ENCODE results near the gene FOSL1. TPM values are rescaled to one million over a fixed set of nuclear protein-coding genes. Genes with fewer than 3 reads are reported as not detected.

Gene FOSL1
- total and polyA plus RNA-seq, 2 of the 13 experiments (the other 11 are each of a cell fraction or from before 2014, with no cell fraction given) = 4.0 to 4.1 TPM

DNA sequence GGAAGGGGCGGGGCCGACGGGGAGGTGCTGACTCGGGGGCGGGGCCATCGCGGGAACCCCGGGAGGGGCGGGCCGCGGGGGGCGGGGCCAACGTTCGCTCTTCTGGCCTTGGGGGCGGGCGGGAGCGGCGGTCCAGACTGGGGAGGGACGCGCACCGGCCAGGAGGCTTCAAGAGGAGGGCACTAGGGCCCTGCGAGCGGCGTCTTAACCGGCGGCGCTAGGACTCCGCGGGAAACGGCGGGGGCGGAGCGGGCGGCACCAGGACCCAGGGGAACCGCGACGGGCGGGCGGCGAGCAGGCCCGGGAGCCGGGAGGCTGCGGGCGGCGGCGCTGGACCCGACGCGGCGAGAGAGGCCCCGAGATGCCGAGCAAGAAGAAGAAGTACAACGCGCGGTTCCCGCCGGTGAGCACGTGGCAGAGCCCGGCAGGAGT lies 19.0 kb upstream of the FOSL1 start, which contains the start of gene DRAP1 (continued):
- TF ChIP-seq ZMYM4 (CRISPR knock-in tag; IDR thresholded peaks at IDR 0.05) = peak; percentile 95
- TF ChIP-seq, protein P1, sequence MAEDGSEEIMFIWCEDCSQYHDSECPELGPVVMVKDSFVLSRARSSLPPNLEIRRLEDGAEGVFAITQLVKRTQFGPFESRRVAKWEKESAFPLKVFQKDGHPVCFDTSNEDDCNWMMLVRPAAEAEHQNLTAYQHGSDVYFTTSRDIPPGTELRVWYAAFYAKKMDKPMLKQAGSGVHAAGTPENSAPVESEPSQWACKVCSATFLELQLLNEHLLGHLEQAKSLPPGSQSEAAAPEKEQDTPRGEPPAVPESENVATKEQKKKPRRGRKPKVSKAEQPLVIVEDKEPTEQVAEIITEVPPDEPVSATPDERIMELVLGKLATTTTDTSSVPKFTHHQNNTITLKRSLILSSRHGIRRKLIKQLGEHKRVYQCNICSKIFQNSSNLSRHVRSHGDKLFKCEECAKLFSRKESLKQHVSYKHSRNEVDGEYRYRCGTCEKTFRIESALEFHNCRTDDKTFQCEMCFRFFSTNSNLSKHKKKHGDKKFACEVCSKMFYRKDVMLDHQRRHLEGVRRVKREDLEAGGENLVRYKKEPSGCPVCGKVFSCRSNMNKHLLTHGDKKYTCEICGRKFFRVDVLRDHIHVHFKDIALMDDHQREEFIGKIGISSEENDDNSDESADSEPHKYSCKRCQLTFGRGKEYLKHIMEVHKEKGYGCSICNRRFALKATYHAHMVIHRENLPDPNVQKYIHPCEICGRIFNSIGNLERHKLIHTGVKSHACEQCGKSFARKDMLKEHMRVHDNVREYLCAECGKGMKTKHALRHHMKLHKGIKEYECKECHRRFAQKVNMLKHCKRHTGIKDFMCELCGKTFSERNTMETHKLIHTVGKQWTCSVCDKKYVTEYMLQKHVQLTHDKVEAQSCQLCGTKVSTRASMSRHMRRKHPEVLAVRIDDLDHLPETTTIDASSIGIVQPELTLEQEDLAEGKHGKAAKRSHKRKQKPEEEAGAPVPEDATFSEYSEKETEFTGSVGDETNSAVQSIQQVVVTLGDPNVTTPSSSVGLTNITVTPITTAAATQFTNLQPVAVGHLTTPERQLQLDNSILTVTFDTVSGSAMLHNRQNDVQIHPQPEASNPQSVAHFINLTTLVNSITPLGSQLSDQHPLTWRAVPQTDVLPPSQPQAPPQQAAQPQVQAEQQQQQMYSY (CRISPR knock-in tag; IDR thresholded peaks at IDR 0.05) = no peak
- peak; percentile 49 for TF ChIP-seq TBX2 (CRISPR knock-in tag; IDR thresholded peaks at IDR 0.05; ENCODE audit: borderline replicate concordance)
- peak; percentile 68; the same call in 1 of the 2 replicates for TF ChIP-seq SSRP1 (CRISPR knock-in tag; IDR thresholded peaks at IDR 0.05)
- TF ChIP-seq, protein P2, sequence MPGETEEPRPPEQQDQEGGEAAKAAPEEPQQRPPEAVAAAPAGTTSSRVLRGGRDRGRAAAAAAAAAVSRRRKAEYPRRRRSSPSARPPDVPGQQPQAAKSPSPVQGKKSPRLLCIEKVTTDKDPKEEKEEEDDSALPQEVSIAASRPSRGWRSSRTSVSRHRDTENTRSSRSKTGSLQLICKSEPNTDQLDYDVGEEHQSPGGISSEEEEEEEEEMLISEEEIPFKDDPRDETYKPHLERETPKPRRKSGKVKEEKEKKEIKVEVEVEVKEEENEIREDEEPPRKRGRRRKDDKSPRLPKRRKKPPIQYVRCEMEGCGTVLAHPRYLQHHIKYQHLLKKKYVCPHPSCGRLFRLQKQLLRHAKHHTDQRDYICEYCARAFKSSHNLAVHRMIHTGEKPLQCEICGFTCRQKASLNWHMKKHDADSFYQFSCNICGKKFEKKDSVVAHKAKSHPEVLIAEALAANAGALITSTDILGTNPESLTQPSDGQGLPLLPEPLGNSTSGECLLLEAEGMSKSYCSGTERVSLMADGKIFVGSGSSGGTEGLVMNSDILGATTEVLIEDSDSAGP (CRISPR knock-in tag; IDR thresholded peaks at IDR 0.05; ENCODE audit: borderline replicate concordance) = peak; percentile 56; the same call in 1 of the 2 replicates
- no peak for TF ChIP-seq LCORL (IDR thresholded peaks at IDR 0.05)
- no peak for TF ChIP-seq LCORL (CRISPR knock-in tag; IDR thresholded peaks at IDR 0.05)
- no peak for TF ChIP-seq RFXANK (CRISPR knock-in tag; IDR thresholded peaks at IDR 0.05)
- no peak for TF ChIP-seq KAT7 (CRISPR knock-in tag; IDR thresholded peaks at IDR 0.05; ENCODE audit: borderline replicate concordance)
- peak; percentile 34; the same call in 1 of the 2 replicates for TF ChIP-seq ZNF740 (CRISPR knock-in tag; IDR thresholded peaks at IDR 0.05)
- TF ChIP-seq ZNF703 (CRISPR knock-in tag; IDR thresholded peaks at IDR 0.05; ENCODE audit: borderline replicate concordance) = no peak
- peak; percentile 48; the same call in 1 of the 2 replicates for TF ChIP-seq KMT2B (CRISPR knock-in tag; IDR thresholded peaks at IDR 0.05)
- no peak for TF ChIP-seq MATR3 (CRISPR knock-in tag; IDR thresholded peaks at IDR 0.05)
- TF ChIP-seq JUND (CRISPR knock-in tag; IDR thresholded peaks at IDR 0.05) = no peak
- TF ChIP-seq CAMTA2 (CRISPR knock-in tag; IDR thresholded peaks at IDR 0.05; ENCODE audit: borderline replicate concordance) = no peak
- peak; percentile 43; the same call in 1 of the 2 replicates for TF ChIP-seq HNF4A (CRISPR knock-in tag; IDR thresholded peaks at IDR 0.05)
- TF ChIP-seq TAF1 (CRISPR knock-in tag; IDR thresholded peaks at IDR 0.05) = peak; percentile 29; the same call in 1 of the 2 replicates
- peak; percentile 86 for TF ChIP-seq KDM2A (CRISPR knock-in tag; IDR thresholded peaks at IDR 0.05; ENCODE audit: borderline replicate concordance, low read depth)
- TF ChIP-seq KLF16 (CRISPR knock-in tag; IDR thresholded peaks at IDR 0.05) = peak in 1 of 2 experiments; percentile 92; a peak in 2 of 4 replicates
